HT1080 (cell line): Measurements from ENCODE around the gene ZBTB16. TPM values are rescaled to one million over a fixed set of nuclear protein-coding genes. Genes with fewer than 3 reads are reported as not detected.
"Not testable (repeated sequence)": the region's sequence is repeated elsewhere in the genome, so short reads cannot be mapped to it uniquely, and the experiment has no call there.

Experiments
- DNase-seq: peaks from one replicate; pipeline ENCODE4 v3.0.0-alpha.2; 2015; ENCODE audit warnings: low read depth
- total RNA-seq: library from RNA; depleted of rRNA; stranded (reverse); fragments of >200 nt; shearing (Covaris generic); gene quantifications from 2 replicates; pipeline ENCODE4 v1.2.3, GENCODE V29; 2014

The ZBTB16 gene
- total RNA-seq, 1 experiment from 2014 or later = not detected

DNA sequence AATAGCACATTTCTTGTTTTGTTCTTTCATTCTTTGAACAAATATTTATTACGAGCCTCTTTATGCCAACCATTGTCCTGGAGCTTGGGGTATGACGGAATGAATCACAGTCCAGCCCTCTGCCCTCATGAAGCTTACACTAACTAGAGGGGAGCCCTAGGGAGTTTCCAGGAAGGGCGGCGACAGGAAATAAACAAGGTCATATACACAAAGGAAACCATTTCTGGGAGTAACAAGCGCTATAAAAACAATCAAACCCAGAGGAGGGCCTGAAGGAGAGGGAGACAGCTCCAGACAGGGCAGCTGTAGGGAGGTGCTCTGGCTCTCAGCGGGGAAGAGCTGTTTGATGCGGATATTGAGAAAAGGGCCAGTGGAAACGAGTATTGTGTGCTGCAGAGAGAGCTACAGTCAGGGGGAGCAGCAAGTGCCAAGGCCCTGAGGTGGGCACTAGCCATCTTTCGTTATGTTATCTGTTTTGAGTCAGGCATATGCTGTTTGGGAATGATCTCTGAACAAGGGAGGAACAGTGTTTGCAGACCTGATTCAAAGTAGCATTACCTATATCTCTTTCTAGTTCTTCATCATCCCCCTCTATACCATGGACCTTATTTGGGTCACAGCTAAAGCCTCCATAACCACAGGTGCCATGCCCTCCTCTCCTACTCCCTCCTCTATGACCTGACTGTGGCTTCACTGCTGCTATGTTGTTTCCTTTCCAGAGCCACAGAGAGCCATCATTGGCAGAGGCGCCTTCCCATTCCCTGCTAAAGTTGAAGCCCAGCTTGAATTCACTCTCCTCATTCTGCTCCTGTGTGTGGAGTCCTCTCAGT is 15.3 kb upstream of the ZBTB16 start:
- no peak for DNase-seq

DNA sequence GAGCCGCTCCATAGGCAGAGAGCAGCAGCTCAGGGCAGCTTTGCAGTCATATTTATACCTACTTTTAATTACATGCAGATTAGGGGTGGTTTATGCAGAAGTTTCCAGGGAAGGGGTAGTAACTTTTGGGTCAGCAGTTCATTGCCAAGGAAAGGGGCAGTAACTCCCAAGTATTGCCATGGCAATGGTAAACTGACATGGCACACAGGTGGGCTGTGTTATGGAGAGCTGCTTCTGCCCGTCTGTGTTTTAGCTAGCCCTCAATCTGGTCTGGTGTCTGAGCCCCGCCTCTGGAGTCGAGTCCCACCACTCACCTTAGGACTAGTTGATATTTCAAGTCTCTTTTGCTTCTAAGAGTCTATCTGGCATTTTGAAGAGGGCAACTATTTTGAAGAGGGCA is 12.2 kb upstream of the ZBTB16 start:
- DNase-seq = no peak

DNA sequence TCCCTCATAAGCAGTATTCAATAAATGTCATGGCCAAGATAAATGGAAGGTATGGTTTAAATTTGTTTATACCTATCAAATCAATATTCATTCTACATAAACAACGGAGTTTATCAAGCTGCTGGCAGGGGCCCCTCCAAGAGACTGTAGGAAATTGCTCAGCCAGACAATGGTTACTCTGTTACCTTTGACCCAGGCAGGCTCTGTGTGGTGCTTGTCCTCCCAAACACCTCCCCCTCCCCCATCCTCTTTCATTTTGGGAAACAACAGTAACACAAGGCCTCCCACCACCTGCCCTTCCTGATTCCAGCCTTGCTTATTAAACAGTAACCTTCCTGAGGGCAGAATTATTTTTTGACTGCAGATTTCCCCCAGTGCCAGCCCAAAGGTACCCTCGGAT is 10.5 kb upstream of the ZBTB16 start:
- DNase-seq = no peak

DNA sequence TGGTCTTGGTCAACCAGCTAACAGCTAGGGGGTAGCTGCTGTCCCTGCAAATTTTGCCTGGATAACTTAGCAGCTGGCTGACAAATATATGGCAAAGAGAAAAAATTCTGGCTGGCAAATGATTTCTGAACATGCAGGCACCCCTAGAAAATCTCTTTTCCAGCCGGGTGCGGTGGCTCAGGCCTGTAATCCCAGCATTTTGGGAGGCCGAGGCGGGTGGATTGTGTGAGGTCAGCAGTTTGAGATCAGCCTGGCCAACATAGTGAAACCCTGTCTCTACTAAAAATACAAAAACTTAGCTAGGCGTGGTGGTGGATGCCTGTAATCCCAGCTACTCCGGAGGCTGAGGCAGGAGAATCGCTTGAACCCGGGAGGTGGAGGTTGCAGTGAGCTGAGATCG is 9.7 kb upstream of the ZBTB16 start:
- DNase-seq = not testable (repeated sequence)

DNA sequence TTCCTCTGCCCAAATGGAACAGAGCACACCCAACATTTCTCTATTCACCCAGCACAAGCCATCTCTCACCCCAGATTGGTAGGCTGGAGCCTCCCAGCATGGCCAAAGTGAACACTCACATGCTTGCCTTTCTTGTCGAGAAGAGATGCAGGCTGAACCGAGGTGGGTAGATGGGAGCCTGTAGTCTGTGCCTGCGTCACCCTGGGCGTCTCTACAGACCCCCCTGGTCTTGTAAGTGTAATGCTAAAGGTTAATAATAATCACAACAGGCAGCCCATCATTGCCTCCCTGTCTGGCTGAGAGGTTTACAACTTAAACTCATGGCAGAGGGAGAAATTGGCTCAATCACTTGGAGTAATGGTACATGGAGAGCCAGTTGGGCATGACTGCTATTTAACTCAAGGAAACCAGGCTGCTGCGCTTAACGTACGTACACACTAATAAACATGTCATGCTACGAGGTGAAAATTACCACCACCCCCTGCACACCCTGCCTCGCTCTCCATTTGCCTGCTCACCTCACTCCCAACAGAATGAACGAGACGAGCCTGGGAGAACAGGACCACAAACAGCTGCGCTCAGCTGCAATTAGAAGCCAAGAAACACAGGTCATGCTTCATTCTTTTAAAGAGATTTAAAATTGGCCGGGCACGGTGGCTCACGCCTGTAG is 9.1 kb upstream of the ZBTB16 start:
- DNase-seq = no peak

DNA sequence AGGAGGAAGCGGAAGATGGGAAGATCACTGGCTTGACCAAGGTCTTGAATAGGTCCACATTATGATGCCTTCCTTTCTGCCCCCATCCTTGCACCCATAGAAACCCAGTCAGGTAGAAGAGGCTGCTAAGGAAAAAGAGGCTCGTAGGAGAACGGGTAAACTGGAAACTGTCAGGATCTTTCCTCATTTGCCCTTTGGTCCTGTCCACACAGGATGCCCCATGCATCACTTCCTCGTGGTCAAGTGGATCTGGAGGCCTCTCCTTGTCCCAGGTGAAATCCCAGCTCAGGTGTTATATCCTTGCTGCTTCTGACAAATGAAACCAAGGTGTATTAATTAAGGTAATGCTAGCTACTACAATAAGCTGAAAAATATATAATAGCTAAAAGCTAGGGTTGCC is 8.0 kb upstream of the ZBTB16 start:
- DNase-seq = no peak

DNA sequence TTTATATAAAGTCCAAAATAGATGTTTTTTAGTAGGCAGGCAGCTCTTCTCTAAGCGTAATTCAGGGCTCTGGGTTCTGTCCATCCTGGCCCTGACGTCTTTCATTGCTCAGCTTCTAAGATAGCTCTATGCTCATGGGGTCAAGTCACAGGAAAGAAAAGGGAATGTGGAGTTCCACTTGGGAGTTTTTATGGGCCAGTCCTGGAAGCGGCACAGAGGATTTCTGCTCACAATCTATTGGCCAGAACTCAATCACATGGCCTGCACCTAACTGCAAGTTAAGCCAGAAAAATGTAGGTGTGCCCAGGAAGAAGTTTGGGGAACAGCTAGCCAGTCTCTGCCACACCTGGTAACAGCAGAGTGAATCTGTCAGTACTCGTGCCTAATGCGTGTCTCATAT is 7.4 kb upstream of the ZBTB16 start:
- no peak for DNase-seq

DNA sequence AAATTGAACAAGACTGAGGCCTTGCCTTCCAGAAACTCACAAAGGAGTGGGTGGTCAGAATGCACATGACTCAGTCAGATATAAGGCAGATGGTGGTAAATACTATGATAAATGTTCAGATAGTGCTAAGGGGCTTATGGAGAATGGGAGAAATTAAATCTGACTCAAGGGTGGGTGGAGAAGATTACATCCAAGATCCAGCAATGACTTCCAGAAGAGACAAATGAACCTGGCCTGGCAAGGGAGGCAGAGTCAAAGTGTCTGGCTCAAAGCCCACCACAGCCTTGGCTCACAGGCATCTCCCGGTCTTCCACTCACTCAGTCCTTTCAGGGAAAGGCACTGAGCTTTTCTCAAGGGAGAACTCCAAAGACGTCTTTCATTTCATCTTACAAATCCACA is 6.1 kb upstream of the ZBTB16 start:
- no peak for DNase-seq

DNA sequence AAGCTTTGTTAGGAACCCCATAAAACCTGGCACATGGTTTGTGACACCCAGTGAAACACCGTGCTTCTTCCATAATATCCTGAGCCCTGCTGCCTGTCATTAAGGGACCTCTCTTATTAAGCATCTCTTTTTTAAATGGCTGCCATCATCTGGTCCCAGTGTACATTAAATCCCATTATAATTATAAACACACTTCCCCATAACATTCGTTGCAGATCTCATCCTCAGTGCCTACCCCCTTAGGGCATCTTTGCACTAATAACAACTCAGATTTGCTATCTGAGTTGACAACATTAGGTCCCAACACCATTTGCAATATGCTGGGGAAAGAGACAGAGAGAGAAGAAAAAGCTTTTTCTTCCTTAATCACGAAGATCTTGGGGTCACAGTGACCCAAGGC is 4.7 kb upstream of the ZBTB16 start:
- DNase-seq = no peak

DNA sequence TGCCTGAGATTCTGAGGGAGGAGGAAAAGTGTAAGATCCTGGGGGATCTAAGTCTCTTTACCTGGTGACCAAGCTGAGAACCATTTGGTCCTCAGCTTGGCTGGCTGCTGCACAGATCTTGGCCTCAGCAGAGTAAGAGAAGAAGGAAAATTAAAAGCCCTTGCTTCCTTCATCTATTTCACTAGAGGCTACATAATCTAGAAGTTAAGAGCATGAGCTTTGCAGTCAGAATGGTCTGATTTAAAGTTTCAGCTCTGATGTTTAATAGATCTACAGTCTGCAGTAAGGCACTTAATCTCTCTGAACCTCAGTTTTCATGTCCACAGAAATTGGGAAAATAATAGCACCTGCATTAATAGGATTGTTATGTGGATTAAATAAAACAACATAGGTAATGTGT is 3.1 kb upstream of the ZBTB16 start:
- no peak for DNase-seq

DNA sequence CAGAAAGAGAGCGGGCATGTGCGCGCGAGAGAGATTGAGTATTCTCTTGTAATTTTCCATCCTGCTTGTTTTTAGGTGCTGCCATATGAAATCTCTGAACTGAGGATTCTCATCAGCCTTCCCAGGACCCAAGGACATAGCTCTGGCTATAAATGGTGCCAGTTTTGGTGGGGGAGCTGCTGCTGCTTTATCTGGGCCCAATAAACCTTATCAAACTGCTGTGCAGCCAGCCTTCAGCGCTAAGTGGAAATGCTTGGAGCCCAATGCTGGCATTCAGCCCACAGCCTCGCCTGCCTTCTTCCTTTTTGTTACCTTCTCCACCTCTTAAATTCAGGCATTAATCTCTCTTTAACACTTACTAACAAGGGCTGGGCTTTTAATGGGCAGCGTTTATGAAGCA is 2.4 kb upstream of the ZBTB16 start:
- DNase-seq = no peak

DNA sequence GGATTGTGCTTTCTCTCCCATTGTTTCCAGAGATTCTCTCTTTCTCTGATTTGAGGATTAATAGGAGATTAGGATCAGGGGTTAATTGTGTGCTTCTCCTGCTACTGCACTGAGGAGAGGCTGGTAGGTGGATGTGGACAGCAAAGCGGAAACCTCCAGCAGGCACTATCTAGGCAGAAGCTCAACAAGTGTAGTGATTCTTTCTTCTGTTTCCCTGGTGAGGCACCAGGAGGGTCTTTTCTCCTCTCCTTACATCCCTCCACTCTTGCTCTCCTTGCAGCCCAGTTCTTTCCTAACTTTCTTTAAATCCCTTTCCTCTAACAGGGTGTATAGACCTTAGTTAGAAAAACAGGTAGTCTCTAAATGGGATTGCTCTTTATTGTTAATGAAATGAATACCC is 1.9 kb upstream of the ZBTB16 start:
- no peak for DNase-seq

DNA sequence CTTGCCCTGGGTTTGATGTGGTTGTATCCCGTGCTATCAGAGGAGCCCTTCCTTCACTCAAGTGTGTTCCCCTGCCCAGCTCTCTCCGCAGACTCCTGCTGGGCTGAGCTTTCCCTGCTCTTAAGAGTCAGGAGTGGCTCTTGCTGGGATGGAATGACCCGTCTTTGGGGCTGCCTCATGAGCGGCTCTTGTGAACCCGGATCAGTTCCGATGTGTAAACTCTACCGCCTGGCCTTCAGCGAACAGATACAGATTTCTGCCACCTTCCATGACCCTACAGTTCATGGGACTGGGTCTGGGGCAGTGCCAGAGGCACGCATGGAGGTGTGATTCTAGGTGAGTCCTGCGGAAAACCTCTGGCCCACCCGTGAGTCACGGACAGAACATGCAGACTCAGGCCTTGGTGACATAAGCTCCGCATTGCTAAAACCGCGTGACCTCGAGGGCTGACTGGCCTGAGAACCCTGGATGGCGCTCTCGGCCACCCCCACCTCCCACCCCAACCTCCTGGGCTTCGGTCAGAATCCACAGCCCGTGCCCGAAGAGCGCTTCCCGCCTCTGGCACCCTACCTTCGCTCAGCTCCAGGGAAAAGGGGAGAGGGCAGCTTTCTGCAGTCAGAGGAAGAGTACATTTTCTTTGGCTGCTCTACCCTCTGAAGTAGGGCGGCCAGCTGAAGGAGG is 1.3 kb upstream of the ZBTB16 start:
- no peak for DNase-seq

DNA sequence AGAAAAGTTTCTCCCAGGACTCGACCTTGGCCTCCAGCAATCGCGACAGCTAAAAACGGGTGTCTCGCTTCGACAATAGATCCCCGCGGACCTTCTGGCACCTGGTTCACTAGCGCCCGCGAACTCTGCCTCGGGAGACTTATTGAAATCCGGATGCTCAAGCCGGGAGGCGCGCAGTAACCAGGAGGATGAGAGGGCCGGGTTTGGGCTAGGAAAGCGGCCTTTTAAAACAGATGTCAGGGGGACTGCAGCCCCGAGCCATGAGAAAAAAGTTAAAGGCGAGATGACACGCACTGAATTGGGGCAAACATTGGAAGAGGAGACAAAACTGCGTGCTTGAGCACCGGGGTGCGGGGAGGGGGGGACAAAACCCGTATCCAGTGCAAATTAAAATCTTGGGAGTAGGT is 637 bp upstream of the ZBTB16 start:
- DNase-seq = no peak

DNA sequence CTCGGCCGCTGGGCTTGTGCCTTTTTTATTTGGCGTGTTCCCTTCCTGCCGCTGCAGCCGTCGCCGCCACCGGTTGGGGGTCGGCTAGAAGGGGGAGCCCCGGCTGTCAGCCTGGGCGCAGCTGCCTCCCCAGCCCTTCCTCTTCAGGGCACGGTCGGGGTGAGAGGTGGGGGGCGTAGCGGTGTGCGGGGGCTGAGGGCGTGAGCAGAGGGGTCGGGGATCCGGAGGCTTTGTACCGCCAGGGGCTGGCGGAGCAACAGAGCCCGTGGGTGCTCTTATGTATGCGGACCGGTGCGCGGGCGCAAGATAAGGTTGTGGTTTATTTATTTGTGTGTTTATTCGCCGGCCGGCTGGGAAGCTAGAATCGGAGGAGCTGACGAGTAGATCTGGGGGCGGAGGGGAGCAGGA is 477 bp downstream of the ZBTB16 start:
- no peak for DNase-seq

DNA sequence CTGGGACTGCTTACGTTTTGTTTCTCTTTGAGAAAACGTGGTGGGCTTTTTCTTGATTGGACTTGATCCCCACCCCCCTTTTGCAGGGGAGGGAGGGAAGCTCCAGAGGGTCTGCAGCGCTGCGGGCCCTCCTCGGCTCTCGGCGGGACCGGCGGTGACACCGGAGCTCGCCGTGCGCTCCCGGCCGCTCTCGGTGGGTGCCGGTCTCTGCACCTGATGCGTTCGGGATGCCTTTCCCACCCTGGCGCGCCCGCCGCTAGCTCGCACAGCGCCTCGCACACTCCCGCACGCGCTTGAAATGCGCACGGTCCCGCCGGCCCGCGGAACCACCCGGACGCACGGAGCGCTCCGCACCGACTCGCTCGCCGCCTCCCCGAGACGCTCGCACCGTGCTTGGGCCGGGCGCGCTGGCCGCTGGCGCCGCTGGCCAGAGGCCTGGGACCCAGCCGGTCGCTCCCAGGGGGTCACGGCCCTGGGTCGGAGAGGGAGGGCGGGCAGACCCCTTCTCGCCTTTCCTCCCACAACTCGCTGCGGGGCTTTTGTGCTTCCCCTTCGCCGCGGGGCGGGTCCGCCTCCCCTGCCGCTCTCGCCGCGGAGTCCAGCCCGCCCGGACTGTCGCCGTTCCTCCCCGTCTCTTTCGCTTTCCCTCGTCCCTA is 1.0 kb downstream of the ZBTB16 start:
- no peak for DNase-seq

DNA sequence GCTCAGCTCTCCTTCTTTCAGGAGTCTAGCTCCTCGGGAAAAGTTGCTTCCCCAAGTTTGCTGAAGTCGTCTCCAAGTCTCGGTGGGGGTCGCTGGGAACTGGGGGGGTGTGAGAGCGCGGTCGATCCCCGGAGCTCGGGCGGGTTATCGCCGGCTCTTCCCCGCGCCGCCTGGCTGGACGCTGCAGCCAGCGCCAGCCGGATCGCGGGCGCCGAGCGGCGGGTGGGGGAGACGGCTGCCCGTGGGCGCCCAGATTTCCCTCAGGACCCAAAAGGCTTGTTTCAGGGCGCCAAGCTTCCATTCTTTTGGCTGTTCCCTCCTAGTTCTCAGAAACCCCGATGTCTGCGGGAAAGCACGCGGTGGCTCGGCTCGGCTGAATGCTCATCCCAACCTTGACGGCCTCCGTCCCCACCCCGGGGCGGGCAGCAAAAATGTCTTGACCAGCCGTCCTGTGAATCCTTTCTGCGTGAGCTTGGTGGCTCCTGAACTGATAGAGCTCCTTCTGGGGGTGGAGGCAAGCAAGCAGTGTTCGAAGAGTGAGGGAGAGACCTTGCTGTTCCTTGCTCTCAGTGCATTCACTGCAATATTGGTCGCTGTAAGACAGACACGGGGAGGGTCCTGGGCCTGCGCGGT is 1.7 kb downstream of the ZBTB16 start:
- DNase-seq = no peak

DNA sequence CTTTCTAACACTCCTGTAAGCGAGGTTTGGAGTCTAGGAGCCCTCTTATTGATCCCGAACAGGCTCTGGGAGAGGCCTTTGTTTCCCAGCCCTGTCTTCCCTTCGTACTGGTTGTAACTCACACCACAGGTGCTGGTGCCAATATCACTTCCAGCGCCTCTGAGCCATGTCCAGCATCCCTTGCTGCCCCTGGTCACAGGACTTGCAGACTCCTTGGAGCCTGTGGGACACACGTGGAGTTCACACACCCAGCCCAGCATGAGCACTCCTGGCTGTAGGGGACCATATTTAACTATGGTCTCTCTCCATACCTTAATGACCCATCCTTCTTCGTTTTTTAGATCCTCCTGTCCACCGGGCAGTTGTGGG is 2.2 kb downstream of the ZBTB16 start:
- DNase-seq = no peak

DNA sequence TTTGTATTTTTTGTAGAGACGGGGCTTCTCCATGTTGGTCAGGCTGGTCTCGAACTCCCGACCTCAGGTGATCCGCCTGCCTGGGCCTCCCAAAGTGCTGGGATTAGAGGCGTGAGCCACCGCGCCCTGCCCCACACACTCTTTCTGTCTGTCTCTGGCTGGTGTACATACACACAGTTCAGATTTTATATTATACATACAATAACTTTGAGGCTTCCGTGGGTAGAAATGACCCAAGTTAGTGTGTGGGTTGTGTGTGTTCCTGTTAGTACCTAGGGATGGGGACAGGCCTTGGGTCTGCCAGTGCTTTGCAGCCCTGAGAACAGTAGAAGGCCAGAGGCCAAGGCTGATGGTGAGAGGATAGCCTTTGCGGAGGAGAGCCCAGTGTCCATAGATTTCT is 2.8 kb downstream of the ZBTB16 start:
- DNase-seq = no peak

DNA sequence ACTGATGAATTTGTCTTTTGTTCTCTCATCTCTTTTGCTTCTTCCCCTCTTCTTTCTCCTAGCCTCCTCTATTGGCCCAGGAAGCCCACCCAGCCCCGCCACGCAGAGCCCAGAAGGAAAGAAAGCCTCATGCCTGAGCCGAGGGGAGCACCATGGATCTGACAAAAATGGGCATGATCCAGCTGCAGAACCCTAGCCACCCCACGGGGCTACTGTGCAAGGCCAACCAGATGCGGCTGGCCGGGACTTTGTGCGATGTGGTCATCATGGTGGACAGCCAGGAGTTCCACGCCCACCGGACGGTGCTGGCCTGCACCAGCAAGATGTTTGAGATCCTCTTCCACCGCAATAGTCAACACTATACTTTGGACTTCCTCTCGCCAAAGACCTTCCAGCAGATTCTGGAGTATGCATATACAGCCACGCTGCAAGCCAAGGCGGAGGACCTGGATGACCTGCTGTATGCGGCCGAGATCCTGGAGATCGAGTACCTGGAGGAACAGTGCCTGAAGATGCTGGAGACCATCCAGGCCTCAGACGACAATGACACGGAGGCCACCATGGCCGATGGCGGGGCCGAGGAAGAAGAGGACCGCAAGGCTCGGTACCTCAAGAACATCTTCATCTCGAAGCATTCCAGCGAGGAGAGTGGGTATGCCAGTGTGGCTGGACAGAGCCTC is 3.8 kb downstream of the ZBTB16 start:
- no peak for DNase-seq

DNA sequence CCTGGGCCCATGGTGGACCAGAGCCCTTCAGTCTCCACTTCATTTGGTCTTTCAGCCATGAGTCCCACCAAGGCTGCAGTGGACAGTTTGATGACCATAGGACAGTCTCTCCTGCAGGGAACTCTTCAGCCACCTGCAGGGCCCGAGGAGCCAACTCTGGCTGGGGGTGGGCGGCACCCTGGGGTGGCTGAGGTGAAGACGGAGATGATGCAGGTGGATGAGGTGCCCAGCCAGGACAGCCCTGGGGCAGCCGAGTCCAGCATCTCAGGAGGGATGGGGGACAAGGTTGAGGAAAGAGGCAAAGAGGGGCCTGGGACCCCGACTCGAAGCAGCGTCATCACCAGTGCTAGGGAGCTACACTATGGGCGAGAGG is 4.3 kb downstream of the ZBTB16 start:
- DNase-seq = no peak
